ENCODE results near the gene CMTM2.
"Not testable (repeated sequence)": the region's sequence is repeated elsewhere in the genome, so short reads cannot be mapped to it uniquely, and the experiment has no call there.

CMTM2 gene

DNA sequence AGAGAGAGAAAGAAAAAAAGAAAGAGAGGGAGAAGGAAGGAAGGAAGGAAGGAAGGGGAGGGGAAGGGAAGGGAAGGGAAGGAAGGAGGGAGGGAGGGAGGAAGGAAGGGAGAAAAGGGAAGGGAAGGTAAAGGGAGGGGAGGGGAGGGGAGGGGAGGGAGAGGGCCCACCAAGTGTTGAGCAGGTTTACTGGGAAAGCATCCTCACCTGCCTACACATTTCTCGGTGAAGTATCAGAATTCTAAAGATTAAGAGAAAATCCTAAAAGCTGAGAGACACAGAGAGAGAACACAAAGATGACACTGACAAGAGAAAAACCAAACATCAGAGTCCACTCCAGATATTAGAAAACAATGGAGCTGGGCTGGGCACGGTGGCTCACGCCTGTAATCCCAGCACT, 13.0 kb downstream of the CMTM2 start:
- TF ChIP-seq MYC (IDR thresholded peaks at IDR 0.05; ENCODE audit: low read depth, low read length) = no peak
- TF ChIP-seq MAX (IDR thresholded peaks at IDR 0.05; ENCODE audit: low read depth, low read length) = no peak
- no peak for TF ChIP-seq POLR2A (IDR thresholded peaks at IDR 0.05; ENCODE audit: extremely low read depth, insufficient read length)
- no peak for TF ChIP-seq CTCF (IDR thresholded peaks at IDR 0.05; ENCODE audit: low read depth, low read length)
- no peak for DNase-seq (ENCODE audit: low read depth)
- no peak overlapping the region for H3K4me3 ChIP-seq (ENCODE audit: low read depth, low read length)

GRCh38 chr16:66592814-66593213, 13.6 kb downstream of the CMTM2 start:
- no peak overlapping the region for H3K4me3 ChIP-seq (ENCODE audit: low read depth, low read length)
- DNase-seq (ENCODE audit: low read depth) = no peak
- TF ChIP-seq MAX (IDR thresholded peaks at IDR 0.05; ENCODE audit: low read depth, low read length) = no peak
- no peak for TF ChIP-seq POLR2A (IDR thresholded peaks at IDR 0.05; ENCODE audit: extremely low read depth, insufficient read length)
- no peak for TF ChIP-seq CTCF (IDR thresholded peaks at IDR 0.05; ENCODE audit: low read depth, low read length)
- TF ChIP-seq MYC (IDR thresholded peaks at IDR 0.05; ENCODE audit: low read depth, low read length) = no peak

DNA sequence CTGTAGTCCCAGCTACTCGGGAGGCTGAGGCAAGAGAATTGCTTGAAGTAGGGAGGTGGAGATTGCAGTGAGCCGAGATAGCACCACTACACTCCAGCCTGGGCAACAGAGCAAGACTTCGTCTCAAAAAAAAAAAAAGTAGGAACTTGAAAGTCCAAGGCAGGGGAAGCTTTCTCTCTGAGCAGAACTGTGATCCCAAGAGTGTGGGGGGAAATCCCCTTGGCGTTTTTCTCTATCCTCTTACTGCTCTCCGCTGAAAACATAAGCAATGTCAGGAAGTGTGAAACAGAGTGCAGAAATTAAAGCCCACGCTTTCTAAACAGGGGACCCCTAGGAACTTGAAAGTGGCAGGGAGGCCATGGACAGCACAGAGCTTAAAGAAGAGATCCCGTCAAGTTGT, 15.5 kb downstream of the CMTM2 start:
- DNase-seq (ENCODE audit: low read depth) = no peak
- TF ChIP-seq POLR2A (IDR thresholded peaks at IDR 0.05; ENCODE audit: extremely low read depth, insufficient read length) (no peak), MAX (IDR thresholded peaks at IDR 0.05; ENCODE audit: low read depth, low read length) (no peak), MYC (IDR thresholded peaks at IDR 0.05; ENCODE audit: low read depth, low read length) (no peak), CTCF (IDR thresholded peaks at IDR 0.05; ENCODE audit: low read depth, low read length) (no peak)

DNA sequence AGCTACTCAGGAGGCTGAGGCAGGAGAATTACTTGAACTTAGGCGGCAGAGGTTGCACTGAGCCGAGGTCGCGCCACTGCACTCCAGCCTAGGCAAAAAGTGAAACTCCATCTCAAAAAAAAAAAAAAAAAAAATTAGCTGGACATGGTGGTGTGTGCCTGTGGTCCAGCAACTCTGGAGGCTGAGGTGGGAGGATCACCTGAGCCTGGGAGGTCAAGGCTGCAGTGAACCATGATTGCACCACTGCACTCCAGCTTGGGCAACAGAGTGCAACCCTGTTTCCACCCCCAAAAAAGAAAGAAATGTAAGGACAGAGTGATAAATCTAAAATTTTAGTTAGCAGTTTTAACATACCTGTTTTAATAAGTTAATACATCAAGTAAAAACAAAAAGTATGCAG, 17.3 kb downstream of the CMTM2 start:
- not testable (repeated sequence) for H3K4me3 ChIP-seq (ENCODE audit: low read depth, low read length); DNase-seq (ENCODE audit: low read depth)

More for the DNA sequence above, 15.5 kb downstream of the CMTM2 start:
- no peak overlapping the region for H3K4me3 ChIP-seq (ENCODE audit: low read depth, low read length)

DNA sequence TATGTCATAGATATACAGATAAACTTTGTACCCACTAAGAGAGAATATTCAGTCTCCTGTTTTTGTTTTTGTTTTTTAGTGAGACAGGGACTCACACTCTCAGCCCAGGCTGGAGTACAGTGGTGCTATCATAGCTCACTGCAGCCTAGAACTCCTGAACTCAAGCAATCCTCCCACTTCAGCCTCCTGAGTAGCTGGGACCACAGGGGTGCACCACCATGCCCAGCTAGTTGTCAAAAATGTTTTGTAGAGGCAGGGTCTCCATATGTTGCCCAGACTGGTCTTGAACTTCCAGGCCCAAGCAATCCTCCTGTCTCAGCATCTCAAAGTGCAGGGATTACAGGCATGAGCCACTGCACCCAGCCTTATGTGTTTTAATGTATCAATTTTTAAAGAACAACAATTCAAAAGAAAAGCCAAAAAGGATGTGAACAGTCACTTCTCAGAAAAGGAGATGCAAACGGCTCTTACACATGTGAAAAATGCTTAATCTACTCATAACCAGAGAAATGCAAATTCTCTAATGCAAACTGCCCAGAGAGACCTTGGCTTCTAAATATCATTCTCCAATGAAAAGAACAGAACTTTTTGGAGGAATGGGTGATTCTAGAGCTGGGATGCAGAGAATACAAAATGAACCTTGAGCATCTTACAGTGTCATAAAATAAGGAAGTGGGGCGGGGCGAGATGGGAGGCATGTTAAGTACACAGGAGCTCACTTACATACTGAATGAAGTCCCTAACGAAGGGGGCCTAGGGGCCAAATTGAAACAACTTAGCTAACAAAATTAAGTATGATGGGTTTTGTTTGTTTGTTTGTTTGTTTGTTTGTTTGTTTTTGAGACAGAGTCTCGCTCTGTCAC, 18.0 kb downstream of the CMTM2 start:
- no peak for TF ChIP-seq CTCF (IDR thresholded peaks at IDR 0.05; ENCODE audit: low read depth, low read length)
- TF ChIP-seq MYC (IDR thresholded peaks at IDR 0.05; ENCODE audit: low read depth, low read length) = no peak
- no peak for TF ChIP-seq POLR2A (IDR thresholded peaks at IDR 0.05; ENCODE audit: extremely low read depth, insufficient read length)
- no peak for TF ChIP-seq MAX (IDR thresholded peaks at IDR 0.05; ENCODE audit: low read depth, low read length)
- no peak for DNase-seq (ENCODE audit: low read depth)
- H3K4me3 ChIP-seq (ENCODE audit: low read depth, low read length) = no peak overlapping the region

DNA sequence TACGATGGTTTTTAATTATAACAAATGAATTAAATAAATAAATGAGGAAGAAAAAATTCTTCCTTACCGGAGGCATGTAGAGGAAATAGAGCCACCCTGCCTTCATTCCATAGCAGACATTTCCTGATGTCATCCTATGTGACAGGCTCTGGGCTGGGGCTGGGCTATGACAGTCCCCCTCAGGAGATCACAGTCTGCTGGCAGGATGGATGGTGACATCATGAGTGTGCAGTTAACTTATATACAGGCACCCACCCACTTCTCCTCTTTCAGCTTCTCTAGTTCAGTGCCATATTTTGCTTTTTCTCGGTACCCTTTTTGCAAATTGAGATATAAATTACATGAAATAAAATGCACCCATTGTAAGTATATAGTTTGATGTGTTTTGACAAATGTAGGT, 18.8 kb downstream of the CMTM2 start:
- TF ChIP-seq MAX (IDR thresholded peaks at IDR 0.05; ENCODE audit: low read depth, low read length) = no peak
- TF ChIP-seq POLR2A (IDR thresholded peaks at IDR 0.05; ENCODE audit: extremely low read depth, insufficient read length) = no peak
- no peak for TF ChIP-seq CTCF (IDR thresholded peaks at IDR 0.05; ENCODE audit: low read depth, low read length)
- no peak for TF ChIP-seq MYC (IDR thresholded peaks at IDR 0.05; ENCODE audit: low read depth, low read length)
- no peak overlapping the region for H3K4me3 ChIP-seq (ENCODE audit: low read depth, low read length)
- no peak for DNase-seq (ENCODE audit: low read depth)

Measured in NB4 (cell line).